Mesenchymal stem cell (in vitro differentiated cells and primary cell): ENCODE results near the gene UNC80.

Source experiments
- DNase-seq: peaks from one replicate; pipeline ENCODE4 v3.0.0-alpha.2; 2013
- H2AFZ ChIP-seq: one replicate; pipeline ENCODE4 v1.6.1; 2013; ENCODE audit warnings: low read depth, mild to moderate bottlenecking, control low read depth, inconsistent platforms, low read length, moderate library complexity
- H2AK5ac ChIP-seq: 2 replicates; pipeline ENCODE4 v1.6.1; 2013; ENCODE audit warnings: low read length, moderate library complexity, mild to moderate bottlenecking, inconsistent platforms; ENCODE audit not compliant: severe bottlenecking
- H2BK120ac ChIP-seq: one replicate; pipeline ENCODE4 v1.6.1; 2013; ENCODE audit warnings: low read depth, mild to moderate bottlenecking, inconsistent platforms, low read length, moderate library complexity
- H2BK12ac ChIP-seq, 2 experiments: one replicate each; pipeline ENCODE4 v1.6.1; 2013; ENCODE audit warnings: inconsistent platforms in 2 of 2, low read length in 2 of 2, mild to moderate bottlenecking in 2 of 2, moderate library complexity in 2 of 2, control low read depth in 1 of 2
- H2BK15ac ChIP-seq: one replicate; pipeline ENCODE4 v1.6.1; 2013; ENCODE audit warnings: mild to moderate bottlenecking, low read depth, inconsistent platforms; ENCODE audit not compliant: poor library complexity, severe bottlenecking
- H2BK5ac ChIP-seq: 2 replicates; pipeline ENCODE4 v1.6.1; 2013; ENCODE audit warnings: low read depth, mild to moderate bottlenecking, low read length, control low read depth, inconsistent platforms; ENCODE audit not compliant: poor library complexity, severe bottlenecking
- H3K14ac ChIP-seq, 2 experiments: one replicate each; pipeline ENCODE4 v1.6.1; 2013; ENCODE audit warnings: inconsistent platforms in 2 of 2, low read length in 2 of 2, control low read depth in 1 of 2, mild to moderate bottlenecking in 1 of 2, moderate library complexity in 1 of 2
- H3K18ac ChIP-seq, 2 experiments: one replicate each; pipeline ENCODE4 v1.6.1; 2013; ENCODE audit warnings: inconsistent platforms in 2 of 2, low read length in 2 of 2, control low read depth in 1 of 2, low read depth in 1 of 2, mild to moderate bottlenecking in 1 of 2
- H3K23ac ChIP-seq, 2 experiments: one replicate each; pipeline ENCODE4 v1.6.1; 2013; ENCODE audit warnings: inconsistent platforms in 2 of 2, low read length in 2 of 2, mild to moderate bottlenecking in 2 of 2, moderate library complexity in 2 of 2, control low read depth in 1 of 2
- H3K27ac ChIP-seq: 2 replicates; pipeline ENCODE4 v1.5.1; 2013; ENCODE audit warnings: mild to moderate bottlenecking, moderate library complexity, low read length, control low read depth, inconsistent platforms; ENCODE audit not compliant: poor library complexity, severe bottlenecking
- H3K27me3 ChIP-seq, 2 experiments: 2 replicates each; pipeline versions ENCODE4 v1.6.1 to v1.7.0; 2013; ENCODE audit warnings: low read length in 2 of 2, mild to moderate bottlenecking in 2 of 2, moderate library complexity in 2 of 2, control low read depth in 1 of 2, inconsistent platforms in 1 of 2; ENCODE audit not compliant: control insufficient read depth in 1 of 2, insufficient read depth in 1 of 2
- H3K36me3 ChIP-seq, 2 experiments: 2 replicates each; pipeline versions ENCODE4 v1.6.1 to v1.7.0; 2013; ENCODE audit warnings: low read length in 2 of 2, control low read depth in 1 of 2, inconsistent platforms in 1 of 2, low read depth in 1 of 2, mild to moderate bottlenecking in 1 of 2; ENCODE audit not compliant: insufficient read depth in 2 of 2, control insufficient read depth in 1 of 2
- H3K4ac ChIP-seq, 2 experiments: one replicate each; pipeline ENCODE4 v1.6.1; 2013; ENCODE audit warnings: inconsistent platforms in 2 of 2, low read length in 2 of 2, mild to moderate bottlenecking in 2 of 2, moderate library complexity in 2 of 2, control low read depth in 1 of 2, low read depth in 1 of 2
- H3K4me1 ChIP-seq: 2 replicates; pipeline ENCODE4 v1.6.1; 2013; ENCODE audit warnings: low read depth, low read length, control low read depth; ENCODE audit not compliant: control insufficient read depth, insufficient read depth
- H3K4me2 ChIP-seq: 2 replicates; pipeline ENCODE4 v1.6.1; 2013; ENCODE audit warnings: low read length, mild to moderate bottlenecking, inconsistent platforms; ENCODE audit not compliant: poor library complexity, severe bottlenecking
- H3K4me3 ChIP-seq, 2 experiments: 2 replicates each; pipeline versions ENCODE4 v1.5.1 to v1.7.0; 2013; ENCODE audit warnings: low read length in 2 of 2, mild to moderate bottlenecking in 2 of 2, control low read depth in 1 of 2, low read depth in 1 of 2; ENCODE audit not compliant: insufficient read depth in 1 of 2
- H3K79me1 ChIP-seq: replicated peaks from 2 replicates; pipeline ENCODE4 v1.6.1; 2013; ENCODE audit warnings: mild to moderate bottlenecking, control low read depth, low read length, inconsistent platforms; ENCODE audit not compliant: poor library complexity, severe bottlenecking
- H3K9ac ChIP-seq: 2 replicates; pipeline ENCODE4 v1.7.0; 2013; ENCODE audit warnings: mild to moderate bottlenecking, low read length, moderate library complexity
- H3K9me3 ChIP-seq: 2 replicates; pipeline ENCODE4 v1.7.0; 2013; ENCODE audit warnings: mild to moderate bottlenecking, low read length; ENCODE audit not compliant: control insufficient read depth
- H4K8ac ChIP-seq: one replicate; pipeline ENCODE4 v1.6.1; 2013; ENCODE audit warnings: inconsistent platforms, mild to moderate bottlenecking, low read length, moderate library complexity
- H4K91ac ChIP-seq: one replicate; pipeline ENCODE4 v1.6.1; 2013; ENCODE audit warnings: mild to moderate bottlenecking, low read length, inconsistent platforms
- WGBS: methylation state at CpG from one replicate; pipeline ENCODE4 v1.1.7; 2013; ENCODE audit warnings: mixed read lengths; 5-methylcytosine and 5-hydroxymethylcytosine counted together

UNC80 gene

DNA sequence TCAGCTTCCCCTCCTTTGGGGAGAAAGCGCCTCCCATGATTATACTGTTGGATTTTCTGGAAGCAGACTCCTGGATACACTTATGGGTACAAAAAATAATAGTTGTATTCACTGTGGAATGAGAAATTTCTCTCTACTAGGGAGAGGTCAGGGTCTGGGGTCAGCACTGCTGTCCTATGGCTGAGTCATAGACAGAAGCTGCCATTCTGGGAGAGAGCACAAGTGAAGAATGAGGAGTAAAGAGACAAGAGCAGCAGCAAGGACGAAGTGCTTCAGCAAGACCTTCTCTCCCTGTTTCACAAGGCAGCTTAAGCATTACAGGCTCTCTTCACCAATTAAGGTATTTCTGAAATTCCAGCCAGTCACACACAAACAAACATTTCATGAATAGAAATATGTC, 10.1 kb upstream of the UNC80 start:
- Histone ChIP-seq H3K23ac (no peak overlapping the region), H2BK5ac (no peak overlapping the region), H2BK15ac (no peak overlapping the region), H4K91ac (no peak overlapping the region), H3K4ac (no peak overlapping the region), H3K14ac (no peak overlapping the region), H4K8ac (no peak overlapping the region), H3K4me3 (no peak overlapping the region), H3K27ac (no peak overlapping the region), H3K4me1 (no peaks in the 10 kb centered on the region), H2AK5ac (no peak overlapping the region), H2BK120ac (no peak overlapping the region), H3K9ac (no peak overlapping the region), H3K36me3 (no peaks in the 10 kb centered on the region), H3K18ac (no peak overlapping the region), H3K79me1 (no peaks in the 10 kb centered on the region), H2BK12ac (no peak overlapping the region), H2AFZ (no peak overlapping the region), H3K9me3 (no peaks in the 10 kb centered on the region), H3K27me3 (no peaks in the 10 kb centered on the region), H3K4me2 (no peak overlapping the region)
- DNase-seq, result no peak
- 60% methylated on average over 1 of the region's 2 CpGs for WGBS

DNA sequence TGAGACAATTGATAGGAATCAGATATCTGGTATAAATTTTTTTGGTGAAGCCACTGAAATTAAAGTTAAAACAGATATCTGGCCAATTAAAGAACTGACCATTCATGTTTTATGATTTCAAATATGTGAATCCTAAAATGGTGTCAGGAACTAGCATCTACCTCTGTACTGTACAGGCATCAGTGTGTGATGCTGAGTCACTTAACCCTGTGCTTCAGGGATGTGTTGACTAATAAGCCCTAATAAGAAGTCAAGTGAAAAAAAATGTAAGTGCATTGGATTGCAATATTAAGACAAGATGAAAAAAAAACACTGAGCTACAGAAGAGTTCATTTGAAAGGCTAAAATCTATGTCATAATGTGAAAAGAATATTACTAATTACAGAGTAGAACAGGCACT, 9.1 kb upstream of the UNC80 start:
- Histone ChIP-seq H3K9ac (no peak overlapping the region), H3K4me3 (no peak overlapping the region), H3K23ac (no peak overlapping the region), H2BK15ac (no peak overlapping the region), H2BK120ac (no peak overlapping the region), H2AFZ (no peak overlapping the region), H3K9me3 (no peaks in the 10 kb centered on the region), H3K36me3 (no peaks in the 10 kb centered on the region), H2AK5ac (no peak overlapping the region), H2BK12ac (no peak overlapping the region), H3K79me1 (no peaks in the 10 kb centered on the region), H2BK5ac (no peak overlapping the region), H3K18ac (no peak overlapping the region), H3K4me1 (no peaks in the 10 kb centered on the region), H3K4ac (no peak overlapping the region), H3K4me2 (no peak overlapping the region), H4K8ac (no peak overlapping the region), H3K27me3 (no peaks in the 10 kb centered on the region), H3K14ac (no peak overlapping the region), H4K91ac (no peak overlapping the region), H3K27ac (no peak overlapping the region)
- no peak for DNase-seq

DNA sequence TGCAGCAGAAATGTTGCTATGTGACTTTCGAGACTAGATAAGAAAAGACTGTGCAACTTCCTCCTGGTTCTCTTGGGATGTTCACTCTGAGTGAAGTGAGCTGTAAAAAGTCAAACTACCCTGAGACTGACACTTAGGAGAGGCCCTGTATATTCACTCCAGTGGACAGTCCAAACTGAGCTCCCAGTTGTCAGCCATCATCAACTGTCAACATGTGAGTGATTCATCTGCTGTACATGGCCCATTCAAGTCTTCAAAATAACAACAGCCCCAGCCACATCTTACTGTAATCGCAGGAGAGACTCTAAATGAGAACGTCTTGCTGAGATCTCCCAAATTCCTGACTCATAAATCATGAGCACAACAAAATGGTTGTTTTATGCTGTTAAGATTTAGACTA, 8.5 kb upstream of the UNC80 start:
- no peak overlapping the region for H2AFZ ChIP-seq
- WGBS, result 11% methylated on average over 1 of the region's 3 CpGs

DNA sequence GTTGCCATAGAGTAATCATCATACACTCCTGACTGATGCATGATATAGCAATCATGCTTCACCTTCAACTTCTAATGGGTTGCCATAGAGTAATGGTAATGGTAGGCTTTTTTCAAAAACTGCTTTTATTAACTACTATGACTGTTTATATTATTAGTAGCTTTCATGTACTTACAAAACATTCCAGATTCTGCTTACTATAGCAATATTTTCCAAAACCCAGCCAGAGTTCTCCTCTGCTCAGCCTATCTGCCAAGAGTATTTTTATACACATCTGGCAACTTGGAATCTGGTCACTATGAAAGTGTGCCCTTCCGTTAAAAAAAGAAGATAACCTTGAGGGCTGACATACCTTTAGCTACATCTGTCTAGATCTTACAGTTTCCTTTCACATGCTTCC, 5.0 kb upstream of the UNC80 start:
- H3K9ac ChIP-seq, result no peak overlapping the region
- no peak overlapping the region for H2BK120ac ChIP-seq
- no peak for DNase-seq
- no peaks in the 10 kb centered on the region for H3K36me3 ChIP-seq
- WGBS, result 97% methylated on average over 1 of the region's 1 CpG
- H2AK5ac ChIP-seq, result no peak overlapping the region
- no peak overlapping the region for H3K4me2 ChIP-seq
- H2BK5ac ChIP-seq, result no peak overlapping the region
- H3K4me1 ChIP-seq, result peaks cover 4% of the 10 kb centered on the region
- H2AFZ ChIP-seq, result no peak overlapping the region
- H3K9me3 ChIP-seq, result no peaks in the 10 kb centered on the region
- no peak overlapping the region for H2BK12ac ChIP-seq
- no peak overlapping the region for H3K4me3 ChIP-seq
- no peak overlapping the region for H2BK15ac ChIP-seq
- no peak overlapping the region for H3K23ac ChIP-seq
- H3K27ac ChIP-seq, result no peak overlapping the region
- no peak overlapping the region for H4K8ac ChIP-seq
- H3K18ac ChIP-seq, result no peak overlapping the region
- no peak overlapping the region for H4K91ac ChIP-seq
- H3K4ac ChIP-seq, result no peak overlapping the region
- no peak overlapping the region for H3K14ac ChIP-seq
- no peaks in the 10 kb centered on the region for H3K79me1 ChIP-seq
- H3K27me3 ChIP-seq, result peaks cover 7 to 8% of the 10 kb centered on the region in 2 experiments

More for the DNA sequence above, 8.5 kb upstream of the UNC80 start:
- Histone ChIP-seq H3K14ac (no peak overlapping the region), H2AK5ac (no peak overlapping the region), H3K23ac (no peak overlapping the region), H3K79me1 (no peaks in the 10 kb centered on the region), H3K18ac (no peak overlapping the region), H3K4me3 (no peak overlapping the region), H4K8ac (no peak overlapping the region), H2BK15ac (no peak overlapping the region), H3K27ac (no peak overlapping the region), H3K4ac (no peak overlapping the region), H3K9me3 (no peaks in the 10 kb centered on the region), H3K36me3 (no peaks in the 10 kb centered on the region), H2BK12ac (no peak overlapping the region), H3K9ac (no peak overlapping the region), H2BK120ac (no peak overlapping the region), H4K91ac (no peak overlapping the region), H3K27me3 (no peaks in the 10 kb centered on the region), H3K4me1 (no peaks in the 10 kb centered on the region), H3K4me2 (no peak overlapping the region), H2BK5ac (no peak overlapping the region)
- DNase-seq, result no peak
